NB4 (cell line): Measurements from ENCODE around the gene ANKRD13D.

ENCODE experiments used
- DNase-seq: peaks from one replicate; pipeline ENCODE4 v3.0.0; 2010; ENCODE audit warnings: low read depth
- H3K4me3 ChIP-seq: one replicate; pipeline ENCODE4 v1.5.1; 2011; ENCODE audit warnings: mild to moderate bottlenecking, low read depth, low read length, moderate library complexity
- MYC ChIP-seq: IDR thresholded peaks from 2 replicates; pipeline ENCODE4 v1.6.1; 2011; ENCODE audit warnings: low read depth, low read length
- POLR2A ChIP-seq: IDR thresholded peaks from 2 replicates; pipeline ENCODE4 v1.6.1; 2011; ENCODE audit warnings: mild to moderate bottlenecking; ENCODE audit not compliant: insufficient read length; ENCODE audit errors: extremely low read depth
- TF ChIP-seq, protein P1 (sequence below): IDR thresholded peaks from 2 replicates; pipeline ENCODE4 v1.6.1; 2011; ENCODE audit warnings: low read depth, low read length
- TF ChIP-seq, protein P2 (sequence below): IDR thresholded peaks from one replicate; pipeline ENCODE4 v1.5.1; 2012; ENCODE audit warnings: low read depth, low read length

Gene ANKRD13D

DNA sequence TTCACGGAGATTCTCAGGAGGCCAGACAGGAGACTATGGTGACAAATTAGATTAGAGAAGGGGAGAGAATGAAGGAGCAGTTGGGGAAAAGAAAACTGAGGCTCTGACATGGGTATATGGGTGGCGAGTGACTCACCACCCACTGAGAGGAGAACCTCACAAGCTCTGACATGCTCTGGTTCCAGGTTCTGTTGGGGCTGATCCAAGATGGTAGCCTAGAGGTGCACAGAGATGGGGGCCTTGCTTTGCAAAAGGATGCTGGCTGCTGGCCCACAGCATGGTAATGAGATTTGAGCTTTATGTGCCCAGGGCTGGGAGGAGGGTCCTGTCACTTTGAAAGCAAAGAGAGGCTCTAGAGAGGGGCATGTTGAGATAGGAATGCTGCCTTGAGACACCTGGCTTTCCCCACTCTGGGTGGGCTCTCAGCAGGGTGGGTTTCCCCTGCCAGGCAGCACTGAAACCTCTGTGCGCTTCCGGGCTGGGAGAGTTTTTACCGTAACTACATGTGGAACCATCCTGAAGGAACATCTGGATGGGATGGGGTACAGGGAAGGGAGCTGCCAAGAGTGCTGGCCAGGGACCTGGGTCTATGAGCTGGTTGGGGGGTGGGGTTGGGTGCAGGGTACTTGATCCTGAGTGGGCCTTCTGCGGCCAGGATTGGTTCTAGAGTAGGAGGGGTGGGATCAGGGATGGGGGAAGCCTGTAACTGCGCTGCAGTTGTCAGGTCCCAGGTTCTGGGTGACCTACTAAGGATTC is 24.0 kb upstream of the ANKRD13D start:
- TF ChIP-seq POLR2A (no peak), MYC (no peak)
- TF ChIP-seq, protein P1, sequence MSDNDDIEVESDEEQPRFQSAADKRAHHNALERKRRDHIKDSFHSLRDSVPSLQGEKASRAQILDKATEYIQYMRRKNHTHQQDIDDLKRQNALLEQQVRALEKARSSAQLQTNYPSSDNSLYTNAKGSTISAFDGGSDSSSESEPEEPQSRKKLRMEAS, result no peak
- TF ChIP-seq, protein P2, sequence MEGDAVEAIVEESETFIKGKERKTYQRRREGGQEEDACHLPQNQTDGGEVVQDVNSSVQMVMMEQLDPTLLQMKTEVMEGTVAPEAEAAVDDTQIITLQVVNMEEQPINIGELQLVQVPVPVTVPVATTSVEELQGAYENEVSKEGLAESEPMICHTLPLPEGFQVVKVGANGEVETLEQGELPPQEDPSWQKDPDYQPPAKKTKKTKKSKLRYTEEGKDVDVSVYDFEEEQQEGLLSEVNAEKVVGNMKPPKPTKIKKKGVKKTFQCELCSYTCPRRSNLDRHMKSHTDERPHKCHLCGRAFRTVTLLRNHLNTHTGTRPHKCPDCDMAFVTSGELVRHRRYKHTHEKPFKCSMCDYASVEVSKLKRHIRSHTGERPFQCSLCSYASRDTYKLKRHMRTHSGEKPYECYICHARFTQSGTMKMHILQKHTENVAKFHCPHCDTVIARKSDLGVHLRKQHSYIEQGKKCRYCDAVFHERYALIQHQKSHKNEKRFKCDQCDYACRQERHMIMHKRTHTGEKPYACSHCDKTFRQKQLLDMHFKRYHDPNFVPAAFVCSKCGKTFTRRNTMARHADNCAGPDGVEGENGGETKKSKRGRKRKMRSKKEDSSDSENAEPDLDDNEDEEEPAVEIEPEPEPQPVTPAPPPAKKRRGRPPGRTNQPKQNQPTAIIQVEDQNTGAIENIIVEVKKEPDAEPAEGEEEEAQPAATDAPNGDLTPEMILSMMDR, result no peak
- no peak for DNase-seq
- no peak overlapping the region for H3K4me3 ChIP-seq

DNA sequence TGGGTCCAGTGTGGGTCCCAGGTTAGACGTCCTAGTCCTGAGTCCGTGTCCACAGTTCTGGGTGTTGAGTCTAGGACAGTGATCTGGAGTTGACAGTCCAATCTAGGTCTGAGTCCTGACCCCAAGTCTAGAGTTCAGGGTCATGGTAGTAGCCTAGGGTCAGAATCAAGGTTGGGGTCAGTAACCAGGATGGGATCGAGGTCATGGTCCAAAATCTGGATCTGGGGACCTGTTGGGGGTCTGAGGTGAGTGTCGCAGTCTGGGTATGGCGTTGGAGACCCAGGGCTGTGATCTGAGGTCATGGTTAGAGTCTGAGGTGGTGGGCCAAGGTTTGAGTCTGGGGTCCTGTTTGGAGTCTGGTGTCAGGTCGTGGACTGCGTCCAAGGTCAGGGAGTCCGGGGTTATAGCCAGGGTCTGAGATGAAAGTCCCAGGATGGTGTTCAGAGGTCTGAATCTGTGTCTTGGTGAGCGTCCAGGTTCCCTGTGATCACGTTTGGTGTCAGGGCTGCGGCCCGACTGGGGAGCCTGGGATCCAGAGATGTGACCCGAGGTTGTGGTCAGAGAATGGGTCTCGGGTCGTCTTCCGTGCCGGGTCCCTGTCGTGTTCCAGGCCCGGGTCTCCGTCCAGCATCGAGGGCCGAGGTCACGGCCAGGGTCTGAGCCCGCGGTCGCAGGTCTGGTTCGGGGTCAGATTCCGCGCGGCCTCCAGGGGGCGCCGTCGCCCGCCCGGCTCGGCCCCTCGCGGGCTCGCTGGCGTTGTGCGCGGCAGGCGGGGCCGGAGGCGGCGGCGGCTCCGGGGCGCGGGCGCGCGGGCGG is 23.3 kb upstream of the ANKRD13D start:
- TF ChIP-seq, protein P2, result peak; percentile 42
- TF ChIP-seq MYC, result no peak; the same call in 1 of the 2 replicates
- H3K4me3 ChIP-seq, result peak overlapping the region; percentile 23
- peak; percentile 79 for DNase-seq

DNA sequence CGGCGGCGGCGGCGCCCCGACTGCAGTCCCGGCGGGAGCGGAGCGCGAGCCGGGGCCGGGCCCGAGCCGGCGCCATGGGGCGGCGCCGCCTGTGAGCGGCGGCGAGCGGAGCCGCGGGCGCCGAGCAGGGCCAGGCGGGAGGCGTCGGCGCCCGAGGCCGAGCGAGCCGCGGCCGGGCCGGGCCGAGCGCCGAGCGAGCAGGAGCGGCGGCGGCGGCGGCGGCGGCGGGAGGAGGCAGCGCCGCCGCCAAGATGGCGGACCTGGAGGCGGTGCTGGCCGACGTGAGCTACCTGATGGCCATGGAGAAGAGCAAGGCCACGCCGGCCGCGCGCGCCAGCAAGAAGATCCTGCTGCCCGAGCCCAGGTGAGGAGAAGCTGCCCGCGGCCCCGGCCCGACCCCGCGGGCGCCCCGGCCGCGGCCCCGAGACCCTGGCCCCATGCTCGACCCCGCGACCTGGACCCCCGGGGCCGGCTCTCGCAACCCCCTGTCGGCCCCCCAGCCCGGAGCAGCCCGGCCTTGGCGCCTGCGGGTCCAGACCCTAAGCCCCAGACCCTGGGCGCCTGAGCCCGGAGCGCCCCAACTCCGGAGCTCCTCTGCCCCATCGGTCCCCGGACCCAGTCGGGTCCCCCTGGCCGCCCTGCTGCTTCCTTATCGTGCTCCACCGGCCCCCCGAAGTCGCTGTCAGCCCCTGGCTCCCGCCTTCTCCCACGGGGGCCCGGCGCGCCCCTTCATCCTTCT is 22.5 kb upstream of the ANKRD13D start, which contains the start of gene GRK2:
TSS of gene GRK2 (plus strand) at position 25 of the 739 bp plus-strand sequence. CDS start at position 252, 227 bp downstream.
- TF ChIP-seq, protein P1, result no peak
- TF ChIP-seq POLR2A (peak; percentile 38), MYC (no peak)
- DNase-seq, result peak; percentile 74
- peak within 1 kb of the TSS; percentile 89 for H3K4me3 ChIP-seq

DNA sequence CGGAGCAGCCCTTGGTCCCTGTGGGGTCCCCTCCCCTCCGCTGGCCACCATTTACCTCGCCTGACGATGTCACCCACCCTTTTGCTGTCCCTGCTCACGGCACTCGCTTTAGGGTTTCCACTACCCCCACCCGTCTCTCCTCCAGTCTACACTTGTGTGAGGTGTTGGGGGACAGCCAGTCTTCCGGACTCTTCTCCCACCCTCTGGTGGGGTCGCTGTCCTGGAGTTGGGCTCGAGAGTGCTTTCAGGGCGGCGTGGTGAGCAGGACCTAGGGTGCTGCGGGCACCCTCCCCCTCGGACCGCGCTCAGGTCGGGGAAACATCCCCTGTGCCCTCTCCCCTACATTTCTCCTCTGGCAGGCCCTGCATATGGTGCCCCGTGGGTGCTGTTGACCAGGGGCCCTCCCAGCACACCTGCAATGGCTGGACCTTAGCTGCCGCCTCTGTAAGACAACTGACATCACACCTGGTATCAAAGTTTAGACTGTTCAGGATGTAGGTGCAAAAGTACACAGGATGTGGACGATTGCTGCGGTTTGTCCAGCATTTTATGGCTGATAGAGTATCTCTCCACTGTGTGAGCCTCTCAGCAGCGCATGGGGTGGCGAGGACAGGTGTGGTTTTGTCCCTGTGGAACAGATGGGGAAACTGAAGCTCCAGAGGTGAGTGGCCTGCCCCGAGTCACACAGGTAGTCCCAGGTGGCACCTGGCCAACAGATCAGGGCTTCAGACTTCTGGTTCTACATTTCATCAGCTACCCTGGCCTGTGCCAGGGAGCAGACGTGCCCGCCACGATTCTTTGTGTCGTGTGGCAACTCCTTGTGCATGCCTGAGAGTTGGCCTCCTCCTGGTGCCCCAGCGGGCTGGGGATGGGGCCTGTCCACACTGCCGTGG is 21.7 kb upstream of the ANKRD13D start:
- H3K4me3 ChIP-seq, result peak overlapping the region; percentile 89
- TF ChIP-seq, protein P2, result no peak
- peak; percentile 8 for TF ChIP-seq POLR2A
- TF ChIP-seq, protein P1, result peak; percentile 56
- peak; percentile 62 for TF ChIP-seq MYC
- peak; percentile 70 for DNase-seq

DNA sequence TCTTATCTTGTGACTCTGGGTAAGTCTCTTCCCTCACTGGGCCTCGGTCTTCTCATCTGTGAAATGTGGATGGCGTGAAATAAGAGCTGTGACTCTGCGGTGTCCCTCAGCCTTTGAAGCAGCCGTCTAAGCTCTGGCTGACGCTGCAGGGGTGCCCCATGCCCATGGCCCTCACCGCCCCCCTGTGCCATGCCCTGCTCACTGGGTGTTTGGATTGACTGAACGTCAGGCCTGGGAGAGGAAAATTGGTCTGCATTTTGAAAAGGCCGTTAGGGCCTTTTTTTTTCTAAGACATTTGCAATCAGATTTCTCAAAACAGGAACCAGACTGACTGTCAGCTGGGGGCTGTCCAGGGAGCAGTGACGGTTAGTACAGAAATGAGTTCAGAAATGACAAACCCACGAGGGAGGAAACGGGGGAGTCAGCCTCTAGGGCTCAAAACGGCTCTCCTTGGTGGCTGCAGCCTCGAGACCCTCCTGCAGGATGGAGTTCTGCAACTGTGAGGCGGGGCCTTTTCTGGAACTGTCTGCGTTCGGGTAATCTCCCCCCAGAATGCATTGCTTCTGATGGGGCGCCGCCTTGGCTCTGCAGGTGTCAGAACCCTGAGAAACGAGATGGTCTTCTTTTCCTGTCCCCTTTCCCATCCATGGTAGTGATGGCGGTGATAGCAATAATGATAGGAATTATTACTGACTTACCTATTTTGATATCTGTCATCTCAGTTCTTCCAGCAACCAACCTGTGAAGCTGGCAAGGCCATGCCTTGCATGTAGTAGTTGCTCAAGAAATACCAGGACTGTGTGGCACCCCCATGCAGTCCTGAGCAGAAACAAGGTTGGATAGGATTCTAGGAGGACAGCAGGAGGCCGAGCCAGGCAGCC is 20.8 kb upstream of the ANKRD13D start:
- peak; percentile 99 for DNase-seq
- peak overlapping the region; percentile 89 for H3K4me3 ChIP-seq

More for the DNA sequence above, 20.8 kb upstream of the ANKRD13D start:
- TF ChIP-seq MYC (peak; percentile 99), POLR2A (peak; percentile 82)
- TF ChIP-seq, protein P1, result peak; percentile 95
- TF ChIP-seq, protein P2, result no peak
